WTC11 (cell line): ENCODE data around the gene TMCC1. TPM values are rescaled to one million over a fixed set of nuclear protein-coding genes. Genes with fewer than 3 reads are reported as not detected.

Source experiments
- ATAC-seq: fragments of 200-7000 bp; cut with Tn5 transposase; 2 replicates; pipeline ENCODE4 v1.10.0; 2021; ENCODE audit warnings: mild to moderate bottlenecking, moderate library complexity
- CTCF ChIA-PET: fragments of 300-600 bp; sonication (Branson Sonifier 250); formaldehyde crosslinking; loops from one replicate; lab custom pipeline; 2021; ENCODE audit warnings: antibody characterized with exemption; lab: Charles Lee
- POLR2A ChIA-PET: fragments of 350-600 bp; sonication (Branson Sonifier 250); formaldehyde crosslinking; loops from one replicate; lab custom pipeline; 2021; ENCODE audit warnings: antibody characterized with exemption; lab: Charles Lee
- DNase-seq: peaks from one replicate; pipeline ENCODE4 v3.0.0; 2021; ENCODE audit warnings: low spot score
- H3K27ac Mint-ChIP-seq: 2 replicates; pipeline ENCODE4 v1.8.0; 2021; ENCODE audit warnings: mixed read lengths
- H3K27me3 Mint-ChIP-seq: 2 replicates; pipeline ENCODE4 v1.8.0; 2021; ENCODE audit warnings: low read depth, mild to moderate bottlenecking, moderate library complexity, mixed read lengths
- H3K36me3 Mint-ChIP-seq: 2 replicates; pipeline ENCODE4 v1.8.0; 2021; ENCODE audit warnings: mixed read lengths
- H3K4me1 Mint-ChIP-seq: 2 replicates; pipeline ENCODE4 v1.8.0; 2022; ENCODE audit warnings: mixed read lengths
- H3K4me3 Mint-ChIP-seq: 2 replicates; pipeline ENCODE4 v1.8.0; 2021; ENCODE audit warnings: mild to moderate bottlenecking, moderate library complexity, mixed read lengths
- H3K9me3 Mint-ChIP-seq: 2 replicates; pipeline ENCODE4 v1.8.0; 2021; ENCODE audit warnings: mixed read lengths
- CBFB ChIP-seq: sonication (generic); formaldehyde crosslinking; IDR thresholded peaks from 2 replicates; pipeline ENCODE4 v1.8.1; 2022; ENCODE audit warnings: mild to moderate bottlenecking, low read depth, missing genetic modification reagents
- ESRRA ChIP-seq: sonication (generic); formaldehyde crosslinking; IDR thresholded peaks from 2 replicates; pipeline ENCODE4 v1.8.1; 2022; ENCODE audit warnings: mild to moderate bottlenecking, missing genetic modification reagents, borderline replicate concordance
- FOXJ3 ChIP-seq: sonication (generic); formaldehyde crosslinking; IDR thresholded peaks from 2 replicates; pipeline ENCODE4 v1.9.0; 2021; ENCODE audit warnings: missing genetic modification reagents, mild to moderate bottlenecking, borderline replicate concordance
- GTF2I ChIP-seq: fragments of 250-450 bp; sonication (Bioruptor Pico); conservative IDR thresholded peaks from 2 replicates; pipeline ENCODE4 v1.4.0; 2021; ENCODE audit warnings: mild to moderate bottlenecking
- KAT7 ChIP-seq: sonication (generic); formaldehyde crosslinking; IDR thresholded peaks from 2 replicates; pipeline ENCODE4 v1.8.1; 2023; ENCODE audit warnings: missing genetic modification reagents, mild to moderate bottlenecking, borderline replicate concordance
- MYBL2 ChIP-seq: sonication (generic); formaldehyde crosslinking; IDR thresholded peaks from 2 replicates; pipeline ENCODE4 v1.8.1; 2023; ENCODE audit warnings: mild to moderate bottlenecking, moderate library complexity, missing genetic modification reagents
- NFYB ChIP-seq: sonication (generic); formaldehyde crosslinking; conservative IDR thresholded peaks from 2 replicates; pipeline ENCODE4 v1.8.0; 2022; ENCODE audit warnings: low read depth, missing genetic modification reagents
- NR3C1 ChIP-seq: sonication (generic); formaldehyde crosslinking; conservative IDR thresholded peaks from 2 replicates; pipeline ENCODE4 v1.8.1; 2023; ENCODE audit warnings: low read depth, mild to moderate bottlenecking, missing genetic modification reagents
- ZNF671 ChIP-seq: fragments of 250-450 bp; sonication (Bioruptor Pico); IDR thresholded peaks from 2 replicates; pipeline ENCODE4 v1.8.0; 2021; ENCODE audit warnings: mild to moderate bottlenecking
- total RNA-seq: library from RNA; stranded (reverse); gene quantifications from 3 replicates; pipeline ENCODE4 v1.2.3, GENCODE V29; 2021
- TF ChIP-seq, protein P1 (sequence below): sonication (generic); formaldehyde crosslinking; IDR thresholded peaks from 2 replicates; pipeline ENCODE4 v1.8.0; 2022; ENCODE audit warnings: mild to moderate bottlenecking, missing genetic modification reagents
- TF ChIP-seq, protein P2 (sequence below): fragments of 250-450 bp; sonication (Bioruptor Pico); IDR thresholded peaks from 2 replicates; pipeline ENCODE4 v1.9.0; 2021; ENCODE audit warnings: mild to moderate bottlenecking, borderline replicate concordance
- TF ChIP-seq, protein P3 (sequence below): sonication (generic); formaldehyde crosslinking; IDR thresholded peaks from 2 replicates; pipeline ENCODE4 v1.8.1; 2023; ENCODE audit warnings: mild to moderate bottlenecking, missing genetic modification reagents, borderline replicate concordance

The TMCC1 gene
- total RNA-seq, 1 experiment from 2014 or later: 29.3 TPM

DNA sequence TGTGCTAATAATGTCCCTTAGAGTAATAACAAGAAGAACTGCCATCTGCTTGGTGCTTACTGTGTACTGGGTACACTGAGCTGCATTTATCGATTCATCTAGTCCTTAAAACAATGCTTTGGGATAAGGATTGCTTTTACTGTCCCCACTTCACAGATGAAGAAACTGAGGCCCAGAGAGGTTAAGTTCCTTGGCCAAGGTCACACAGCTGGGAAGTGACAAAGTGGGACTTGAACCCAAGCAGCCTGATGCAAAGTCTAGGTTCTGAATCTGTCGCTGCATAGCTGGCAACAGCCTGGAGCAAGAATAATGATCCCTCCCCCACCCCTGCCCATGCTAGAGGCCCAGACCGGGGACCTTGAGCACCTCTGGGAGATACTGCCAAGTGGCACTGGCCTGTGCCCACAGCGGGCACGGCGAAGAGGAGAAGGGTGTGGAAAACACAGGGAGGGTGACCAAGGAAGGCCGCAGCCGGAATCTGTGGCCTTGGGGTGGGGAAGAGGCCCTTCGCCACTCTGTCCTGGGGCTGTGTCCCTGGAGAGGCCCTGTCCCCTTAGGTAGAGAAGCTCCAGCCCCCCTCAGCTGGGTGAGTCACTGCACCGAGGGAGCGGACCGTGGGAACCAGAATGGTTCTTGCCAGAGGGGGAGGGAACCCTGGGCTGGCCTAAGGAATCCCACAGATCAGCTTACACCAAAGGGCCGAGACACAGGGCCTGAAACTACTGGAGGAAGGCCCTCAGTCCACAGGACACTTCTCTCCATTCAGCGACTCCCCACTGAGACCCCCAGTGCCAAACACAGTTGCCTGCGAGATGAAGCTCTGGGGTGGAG lies 290.6 kb downstream of the TMCC1 start:
- TF ChIP-seq GTF2I (CRISPR knock-in tag) (peak; percentile 54; the same call in 1 of the 2 replicates), ZNF671 (CRISPR knock-in tag) (no peak)
- TF ChIP-seq, all 79 proteins: peak for 1
- no peaks in the 10 kb centered on the region for H3K9me3 Mint-ChIP-seq
- ChIA-PET POLR2A (no interaction called here), CTCF (interaction anchor here (1.0 to 4.3 kb wide), 5 partner anchors 9 to 113 kb away, joined by 3 to 40 read pairs (median 3); no protein-coding TSS in a partner anchor)
- H3K4me3 Mint-ChIP-seq: peak overlapping the region; percentile 12; the same call in 1 of the 2 replicates
- no peaks in the 10 kb centered on the region for H3K36me3 Mint-ChIP-seq
- peak overlapping the region; percentile 66; the same call in 1 of the 2 replicates for H3K27ac Mint-ChIP-seq
- peaks cover 72% of the 10 kb centered on the region for H3K4me1 Mint-ChIP-seq
- ATAC-seq: peak; percentile 2
- peak; percentile 53 for DNase-seq
- H3K27me3 Mint-ChIP-seq: peaks cover 35% of the 10 kb centered on the region

- DNase-seq: peak; percentile 53
- peak; percentile 8 for ATAC-seq
- peak overlapping the region; percentile 66; the same call in 1 of the 2 replicates for H3K27ac Mint-ChIP-seq
- TF ChIP-seq KAT7 (CRISPR knock-in tag) (0 out of 2 replicates have a peak, but pooled peaks have one; percentile 74), ESRRA (CRISPR knock-in tag) (no peak)
- TF ChIP-seq, protein P1, sequence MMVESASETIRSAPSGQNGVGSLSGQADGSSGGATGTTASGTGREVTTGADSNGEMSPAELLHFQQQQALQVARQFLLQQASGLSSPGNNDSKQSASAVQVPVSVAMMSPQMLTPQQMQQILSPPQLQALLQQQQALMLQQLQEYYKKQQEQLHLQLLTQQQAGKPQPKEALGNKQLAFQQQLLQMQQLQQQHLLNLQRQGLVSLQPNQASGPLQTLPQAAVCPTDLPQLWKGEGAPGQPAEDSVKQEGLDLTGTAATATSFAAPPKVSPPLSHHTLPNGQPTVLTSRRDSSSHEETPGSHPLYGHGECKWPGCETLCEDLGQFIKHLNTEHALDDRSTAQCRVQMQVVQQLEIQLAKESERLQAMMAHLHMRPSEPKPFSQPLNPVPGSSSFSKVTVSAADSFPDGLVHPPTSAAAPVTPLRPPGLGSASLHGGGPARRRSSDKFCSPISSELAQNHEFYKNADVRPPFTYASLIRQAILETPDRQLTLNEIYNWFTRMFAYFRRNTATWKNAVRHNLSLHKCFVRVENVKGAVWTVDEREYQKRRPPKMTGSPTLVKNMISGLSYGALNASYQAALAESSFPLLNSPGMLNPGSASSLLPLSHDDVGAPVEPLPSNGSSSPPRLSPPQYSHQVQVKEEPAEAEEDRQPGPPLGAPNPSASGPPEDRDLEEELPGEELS (CRISPR knock-in tag): 0 out of 2 replicates have a peak, but pooled peaks have one; percentile 49
- CTCF ChIA-PET: interaction anchor here (1.0 to 4.3 kb wide), 2 partner anchors 25 to 112 kb away, joined by 3 to 40 read pairs; no protein-coding TSS in a partner anchor
- 0 out of 2 replicates have a peak overlapping the region, but pooled peaks have one; percentile 2 for H3K4me3 Mint-ChIP-seq
- peaks cover 77% of the 10 kb centered on the region for H3K4me1 Mint-ChIP-seq
- H3K9me3 Mint-ChIP-seq: no peaks in the 10 kb centered on the region
- no peaks in the 10 kb centered on the region for H3K36me3 Mint-ChIP-seq
- POLR2A ChIA-PET: no interaction called here
- H3K27me3 Mint-ChIP-seq: peaks cover 34% of the 10 kb centered on the region
Measured at GRCh38 chr3:129602309-129602708, 291.2 kb downstream of the TMCC1 start.

DNA sequence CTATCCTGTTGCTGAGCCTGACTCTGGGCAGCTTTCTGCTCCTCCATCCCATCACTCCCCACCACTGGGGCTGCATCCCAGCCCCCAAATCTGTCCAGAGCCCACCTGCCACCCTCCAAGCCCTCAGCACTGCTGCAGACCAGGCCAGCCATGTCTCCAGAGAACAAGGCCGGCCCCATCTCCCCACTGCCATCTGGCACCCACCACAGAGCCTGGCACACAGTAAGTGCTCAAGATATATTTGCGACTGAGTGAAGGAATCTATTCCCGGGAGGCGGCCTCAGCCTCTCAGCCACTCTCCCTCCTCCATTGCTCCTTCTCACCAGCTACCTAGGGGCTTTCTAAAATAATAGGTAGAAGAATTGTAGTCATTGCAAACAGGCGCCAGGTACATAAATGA lies 291.8 kb downstream of the TMCC1 start:
- no peak for TF ChIP-seq CBFB (CRISPR knock-in tag)
- TF ChIP-seq, protein P2, sequence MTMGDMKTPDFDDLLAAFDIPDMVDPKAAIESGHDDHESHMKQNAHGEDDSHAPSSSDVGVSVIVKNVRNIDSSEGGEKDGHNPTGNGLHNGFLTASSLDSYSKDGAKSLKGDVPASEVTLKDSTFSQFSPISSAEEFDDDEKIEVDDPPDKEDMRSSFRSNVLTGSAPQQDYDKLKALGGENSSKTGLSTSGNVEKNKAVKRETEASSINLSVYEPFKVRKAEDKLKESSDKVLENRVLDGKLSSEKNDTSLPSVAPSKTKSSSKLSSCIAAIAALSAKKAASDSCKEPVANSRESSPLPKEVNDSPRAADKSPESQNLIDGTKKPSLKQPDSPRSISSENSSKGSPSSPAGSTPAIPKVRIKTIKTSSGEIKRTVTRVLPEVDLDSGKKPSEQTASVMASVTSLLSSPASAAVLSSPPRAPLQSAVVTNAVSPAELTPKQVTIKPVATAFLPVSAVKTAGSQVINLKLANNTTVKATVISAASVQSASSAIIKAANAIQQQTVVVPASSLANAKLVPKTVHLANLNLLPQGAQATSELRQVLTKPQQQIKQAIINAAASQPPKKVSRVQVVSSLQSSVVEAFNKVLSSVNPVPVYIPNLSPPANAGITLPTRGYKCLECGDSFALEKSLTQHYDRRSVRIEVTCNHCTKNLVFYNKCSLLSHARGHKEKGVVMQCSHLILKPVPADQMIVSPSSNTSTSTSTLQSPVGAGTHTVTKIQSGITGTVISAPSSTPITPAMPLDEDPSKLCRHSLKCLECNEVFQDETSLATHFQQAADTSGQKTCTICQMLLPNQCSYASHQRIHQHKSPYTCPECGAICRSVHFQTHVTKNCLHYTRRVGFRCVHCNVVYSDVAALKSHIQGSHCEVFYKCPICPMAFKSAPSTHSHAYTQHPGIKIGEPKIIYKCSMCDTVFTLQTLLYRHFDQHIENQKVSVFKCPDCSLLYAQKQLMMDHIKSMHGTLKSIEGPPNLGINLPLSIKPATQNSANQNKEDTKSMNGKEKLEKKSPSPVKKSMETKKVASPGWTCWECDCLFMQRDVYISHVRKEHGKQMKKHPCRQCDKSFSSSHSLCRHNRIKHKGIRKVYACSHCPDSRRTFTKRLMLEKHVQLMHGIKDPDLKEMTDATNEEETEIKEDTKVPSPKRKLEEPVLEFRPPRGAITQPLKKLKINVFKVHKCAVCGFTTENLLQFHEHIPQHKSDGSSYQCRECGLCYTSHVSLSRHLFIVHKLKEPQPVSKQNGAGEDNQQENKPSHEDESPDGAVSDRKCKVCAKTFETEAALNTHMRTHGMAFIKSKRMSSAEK: no peak
- TF ChIP-seq NFYB (CRISPR knock-in tag): no peak
- no peak for TF ChIP-seq NR3C1 (CRISPR knock-in tag)
- POLR2A ChIA-PET: no interaction called here
- H3K9me3 Mint-ChIP-seq: no peaks in the 10 kb centered on the region
- no peak overlapping the region for H3K4me3 Mint-ChIP-seq
- H3K4me1 Mint-ChIP-seq: peaks cover 81% of the 10 kb centered on the region
- CTCF ChIA-PET: interaction anchor here (6.1 kb wide), 1 partner anchor 111 kb away, joined by 47 read pairs; no protein-coding TSS in a partner anchor
- H3K36me3 Mint-ChIP-seq: no peaks in the 10 kb centered on the region
- H3K27me3 Mint-ChIP-seq: peaks cover 29% of the 10 kb centered on the region
- ATAC-seq (no peak), DNase-seq (no peak)
- peak overlapping the region; percentile 82; the same call in 1 of the 2 replicates for H3K27ac Mint-ChIP-seq

DNA sequence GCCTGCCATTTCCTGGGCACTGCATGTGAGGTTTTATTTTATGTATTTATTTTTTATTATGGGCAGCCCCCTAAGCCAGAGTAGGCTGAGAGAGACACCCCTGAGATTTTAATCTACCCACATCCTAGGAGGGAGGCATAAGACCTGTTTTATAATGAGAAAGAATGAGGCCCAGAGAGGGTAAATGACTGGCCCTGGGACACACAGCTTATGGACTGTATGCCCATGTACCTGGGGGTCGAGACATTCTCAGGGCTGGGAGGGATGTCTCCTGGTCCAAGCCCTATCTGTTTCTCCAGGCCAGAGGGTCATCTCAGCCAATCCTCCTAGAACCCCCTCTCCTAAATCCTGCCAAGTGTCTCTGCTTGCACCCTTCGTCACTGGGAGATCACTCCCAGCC lies 293.2 kb downstream of the TMCC1 start:
- H3K9me3 Mint-ChIP-seq: no peaks in the 10 kb centered on the region
- ATAC-seq (no peak), DNase-seq (no peak)
- peaks cover 84% of the 10 kb centered on the region for H3K4me1 Mint-ChIP-seq
- peaks cover 21% of the 10 kb centered on the region for H3K27me3 Mint-ChIP-seq
- ChIA-PET POLR2A (no interaction called here), CTCF (interaction anchor here (0.9 to 6.1 kb wide), 2 partner anchors 25 to 110 kb away, joined by 3 to 47 read pairs; no protein-coding TSS in a partner anchor)
- no peaks in the 10 kb centered on the region for H3K36me3 Mint-ChIP-seq
- no peak overlapping the region for H3K27ac Mint-ChIP-seq
- no peak overlapping the region for H3K4me3 Mint-ChIP-seq
- TF ChIP-seq, protein P3, sequence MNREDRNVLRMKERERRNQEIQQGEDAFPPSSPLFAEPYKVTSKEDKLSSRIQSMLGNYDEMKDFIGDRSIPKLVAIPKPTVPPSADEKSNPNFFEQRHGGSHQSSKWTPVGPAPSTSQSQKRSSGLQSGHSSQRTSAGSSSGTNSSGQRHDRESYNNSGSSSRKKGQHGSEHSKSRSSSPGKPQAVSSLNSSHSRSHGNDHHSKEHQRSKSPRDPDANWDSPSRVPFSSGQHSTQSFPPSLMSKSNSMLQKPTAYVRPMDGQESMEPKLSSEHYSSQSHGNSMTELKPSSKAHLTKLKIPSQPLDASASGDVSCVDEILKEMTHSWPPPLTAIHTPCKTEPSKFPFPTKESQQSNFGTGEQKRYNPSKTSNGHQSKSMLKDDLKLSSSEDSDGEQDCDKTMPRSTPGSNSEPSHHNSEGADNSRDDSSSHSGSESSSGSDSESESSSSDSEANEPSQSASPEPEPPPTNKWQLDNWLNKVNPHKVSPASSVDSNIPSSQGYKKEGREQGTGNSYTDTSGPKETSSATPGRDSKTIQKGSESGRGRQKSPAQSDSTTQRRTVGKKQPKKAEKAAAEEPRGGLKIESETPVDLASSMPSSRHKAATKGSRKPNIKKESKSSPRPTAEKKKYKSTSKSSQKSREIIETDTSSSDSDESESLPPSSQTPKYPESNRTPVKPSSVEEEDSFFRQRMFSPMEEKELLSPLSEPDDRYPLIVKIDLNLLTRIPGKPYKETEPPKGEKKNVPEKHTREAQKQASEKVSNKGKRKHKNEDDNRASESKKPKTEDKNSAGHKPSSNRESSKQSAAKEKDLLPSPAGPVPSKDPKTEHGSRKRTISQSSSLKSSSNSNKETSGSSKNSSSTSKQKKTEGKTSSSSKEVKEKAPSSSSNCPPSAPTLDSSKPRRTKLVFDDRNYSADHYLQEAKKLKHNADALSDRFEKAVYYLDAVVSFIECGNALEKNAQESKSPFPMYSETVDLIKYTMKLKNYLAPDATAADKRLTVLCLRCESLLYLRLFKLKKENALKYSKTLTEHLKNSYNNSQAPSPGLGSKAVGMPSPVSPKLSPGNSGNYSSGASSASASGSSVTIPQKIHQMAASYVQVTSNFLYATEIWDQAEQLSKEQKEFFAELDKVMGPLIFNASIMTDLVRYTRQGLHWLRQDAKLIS (CRISPR knock-in tag): no peak
- no peak for TF ChIP-seq FOXJ3 (CRISPR knock-in tag)
- TF ChIP-seq MYBL2 (CRISPR knock-in tag): no peak
- TF ChIP-seq, protein P1 (CRISPR knock-in tag): no peak
